ENCODE data around the gene RFX8. TPM values are rescaled to one million over a fixed set of nuclear protein-coding genes. Genes with fewer than 3 reads are reported as not detected.
"Not testable (repeated sequence)": the region's sequence is repeated elsewhere in the genome, so short reads cannot be mapped to it uniquely, and the experiment has no call there.

Gene RFX8
- total RNA-seq, 1 donor from 2014 or later = not detected

DNA sequence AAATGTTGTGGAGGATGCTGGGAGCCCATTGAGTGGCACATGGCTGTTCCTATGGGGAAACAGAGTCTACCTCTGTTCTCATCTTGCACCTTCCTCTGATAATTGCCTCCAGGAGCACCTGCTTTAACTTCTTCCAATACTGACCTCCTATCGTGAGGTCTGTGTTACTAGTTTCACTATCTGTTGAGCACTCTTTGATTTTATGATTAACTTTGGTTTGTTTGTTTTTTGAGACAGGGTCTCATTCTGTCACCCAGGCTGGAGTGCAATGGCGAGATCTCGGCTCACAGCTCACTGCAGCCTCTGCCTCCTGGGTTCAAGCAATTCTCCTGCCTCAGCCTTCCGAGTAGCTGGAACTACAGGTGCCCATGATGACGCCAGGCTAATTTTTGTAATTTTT, 12.1 kb upstream of the RFX8 start:
- peak; percentile 42 for ATAC-seq
- no peak for DNase-seq (ENCODE audit: low spot score)

DNA sequence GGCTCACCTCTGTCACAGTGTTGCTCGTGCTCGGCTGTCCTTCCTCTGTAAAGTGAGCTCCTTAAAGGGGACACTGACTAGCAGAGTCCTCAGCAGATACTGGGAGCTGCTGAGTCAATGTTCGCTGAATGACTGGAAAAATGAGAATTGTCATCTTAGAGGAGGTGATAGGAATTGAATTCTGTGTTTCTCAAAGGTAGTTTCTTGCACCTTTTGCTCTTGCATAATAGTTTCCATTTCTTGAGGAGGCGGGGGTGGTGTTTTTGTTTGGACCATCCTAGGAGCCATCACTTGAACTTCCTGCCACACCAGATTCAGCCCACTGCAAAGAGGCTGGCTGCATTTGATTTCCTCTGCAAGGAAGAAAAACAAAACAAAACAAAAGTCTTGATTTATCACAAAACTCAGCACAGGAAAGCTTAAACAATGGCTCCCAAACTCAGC, 11.4 kb upstream of the RFX8 start:
- DNase-seq (ENCODE audit: low spot score) = no peak

DNA sequence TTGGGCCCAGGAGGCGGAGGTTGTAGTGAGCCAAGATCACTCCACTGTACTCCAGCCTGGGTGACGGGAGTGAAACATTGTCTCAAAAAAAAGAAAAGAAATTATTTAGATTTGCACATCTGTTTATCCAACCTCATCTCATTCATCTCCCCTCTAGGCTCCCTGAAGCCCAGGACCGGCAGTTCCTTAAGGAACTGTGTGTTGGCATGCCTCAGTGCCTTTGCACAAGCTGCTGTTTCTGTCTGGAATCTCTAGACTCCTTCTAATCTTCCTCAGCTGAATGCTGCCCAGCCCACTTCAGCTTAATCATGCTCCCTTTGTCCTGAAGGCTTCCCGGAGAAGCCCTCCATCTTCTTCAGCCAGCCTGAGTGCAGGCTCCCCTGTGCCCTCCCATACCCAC, 10.9 kb upstream of the RFX8 start:
- no peak for DNase-seq (ENCODE audit: low spot score)

More for the DNA sequence above, 11.4 kb upstream of the RFX8 start:
- ATAC-seq = peak; percentile 34

DNA sequence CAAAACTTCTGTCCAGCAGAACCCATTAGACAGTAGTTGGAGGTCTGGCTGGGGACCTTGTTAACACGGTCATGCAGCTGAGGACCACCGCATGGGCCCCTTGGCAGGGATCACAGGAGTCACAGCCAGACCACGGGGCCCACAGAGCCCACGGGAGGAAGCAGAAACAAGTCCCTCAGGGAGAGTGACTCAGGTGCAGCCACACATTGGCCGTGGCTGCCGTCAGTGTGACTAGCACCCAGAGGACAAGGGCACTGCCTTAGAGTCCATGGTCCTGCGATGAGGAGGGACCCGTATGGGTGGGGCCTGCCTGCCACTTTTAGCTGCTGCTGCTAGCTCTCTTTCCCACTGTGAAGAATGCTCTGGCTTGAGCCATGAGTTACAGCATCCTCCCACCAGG, 5.9 kb upstream of the RFX8 start:
- no peak for DNase-seq (ENCODE audit: low spot score)
- no peak for ATAC-seq

More for the DNA sequence above, 10.9 kb upstream of the RFX8 start:
- ATAC-seq = no peak

DNA sequence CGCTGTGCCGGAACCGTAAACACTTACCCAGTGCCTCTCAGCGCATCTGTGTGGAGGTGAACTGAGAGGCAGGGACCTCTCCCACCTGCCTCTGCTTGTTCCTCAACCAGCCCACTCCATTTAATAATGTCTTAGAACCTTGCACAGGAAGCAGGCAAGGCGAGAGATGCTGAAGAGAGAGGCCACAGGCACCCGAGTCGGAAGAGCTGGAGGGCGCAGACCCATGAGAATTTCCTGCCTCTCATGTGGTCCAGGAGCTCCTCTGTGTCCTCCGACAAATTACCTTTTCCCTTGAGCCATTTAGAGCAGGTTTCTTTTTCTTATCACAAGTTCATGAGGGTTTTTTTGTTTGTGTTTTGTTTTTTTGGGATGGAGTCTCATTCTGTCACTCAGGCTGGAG, 4.9 kb upstream of the RFX8 start:
- DNase-seq (ENCODE audit: low spot score) (no peak), ATAC-seq (no peak)

DNA sequence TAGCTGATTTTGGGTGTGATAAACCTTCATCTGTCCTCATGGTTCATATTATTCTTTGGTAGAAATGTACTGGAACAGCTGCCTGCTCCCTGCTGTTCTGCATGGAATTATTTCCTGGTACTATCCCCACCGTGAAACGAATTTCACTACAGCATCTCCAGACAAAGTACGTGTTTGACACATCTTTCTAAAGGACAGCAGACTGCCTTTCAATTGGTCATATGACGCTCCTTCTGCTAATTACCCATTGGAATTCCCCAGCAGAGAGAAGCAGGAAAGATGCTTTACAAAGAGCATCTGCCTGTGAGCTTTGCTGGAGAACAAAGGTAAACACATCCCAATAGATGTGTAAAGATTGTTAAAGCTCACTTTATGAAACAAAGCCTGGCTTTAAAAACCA, 4.4 kb upstream of the RFX8 start:
- DNase-seq (ENCODE audit: low spot score) = no peak
- no peak for ATAC-seq

DNA sequence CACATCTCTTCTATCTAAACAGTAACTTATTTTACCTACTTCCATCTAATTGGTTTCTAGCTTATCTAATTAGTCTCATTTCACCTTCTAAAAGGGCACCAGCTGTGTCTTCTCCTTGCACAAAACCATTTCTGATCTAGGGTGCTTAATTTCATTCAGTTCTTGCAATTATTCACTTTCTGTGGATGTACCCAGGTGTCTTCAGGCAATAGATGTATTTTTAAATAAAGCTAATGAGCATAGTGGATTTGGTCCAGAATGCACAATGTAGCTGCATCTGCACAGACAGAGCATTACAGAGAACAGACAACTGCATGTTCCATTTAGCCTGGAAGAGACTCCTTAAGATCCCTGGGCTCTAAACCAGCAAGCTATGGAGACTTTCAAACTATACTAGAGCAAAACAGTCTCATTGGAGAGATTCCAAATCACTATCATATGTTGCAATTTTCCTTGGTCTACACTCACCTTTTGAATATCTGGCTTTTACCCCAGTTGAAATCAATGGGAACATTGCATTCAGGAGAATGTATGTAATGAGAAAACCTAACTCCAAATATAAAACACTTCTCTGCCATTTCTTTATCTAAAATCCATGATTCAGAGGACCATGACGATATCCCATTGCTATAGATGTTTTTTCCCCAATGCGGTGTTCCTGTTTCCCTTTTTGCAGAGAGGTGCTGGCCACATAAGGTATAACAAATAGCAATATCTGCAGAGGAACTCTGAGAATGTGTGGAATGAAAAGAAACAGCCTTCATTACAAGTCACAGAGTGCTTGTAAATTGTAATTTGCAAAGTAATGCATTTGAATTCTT, 3.5 kb upstream of the RFX8 start:
- no peak for DNase-seq (ENCODE audit: low spot score)
- no peak for ATAC-seq

DNA sequence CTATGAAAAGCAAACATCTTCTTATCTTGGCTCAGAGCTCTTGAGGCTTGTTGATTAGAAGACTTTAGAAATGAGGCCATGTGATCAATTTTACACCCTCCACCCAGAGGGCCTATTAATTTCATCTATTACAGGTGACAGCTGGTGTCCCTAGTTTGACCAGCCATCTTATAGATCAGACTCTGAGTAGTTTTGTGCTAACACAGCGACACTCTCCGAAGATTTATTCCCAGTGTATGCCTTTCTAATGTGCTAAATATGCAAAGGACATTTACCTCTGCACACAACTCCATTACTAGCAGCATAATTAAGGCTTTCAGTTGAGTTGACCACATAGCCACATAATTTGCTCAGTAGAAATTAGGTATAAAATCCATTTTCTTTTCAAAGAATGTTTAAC, 2.6 kb upstream of the RFX8 start:
- DNase-seq (ENCODE audit: low spot score) (no peak), ATAC-seq (no peak)

DNA sequence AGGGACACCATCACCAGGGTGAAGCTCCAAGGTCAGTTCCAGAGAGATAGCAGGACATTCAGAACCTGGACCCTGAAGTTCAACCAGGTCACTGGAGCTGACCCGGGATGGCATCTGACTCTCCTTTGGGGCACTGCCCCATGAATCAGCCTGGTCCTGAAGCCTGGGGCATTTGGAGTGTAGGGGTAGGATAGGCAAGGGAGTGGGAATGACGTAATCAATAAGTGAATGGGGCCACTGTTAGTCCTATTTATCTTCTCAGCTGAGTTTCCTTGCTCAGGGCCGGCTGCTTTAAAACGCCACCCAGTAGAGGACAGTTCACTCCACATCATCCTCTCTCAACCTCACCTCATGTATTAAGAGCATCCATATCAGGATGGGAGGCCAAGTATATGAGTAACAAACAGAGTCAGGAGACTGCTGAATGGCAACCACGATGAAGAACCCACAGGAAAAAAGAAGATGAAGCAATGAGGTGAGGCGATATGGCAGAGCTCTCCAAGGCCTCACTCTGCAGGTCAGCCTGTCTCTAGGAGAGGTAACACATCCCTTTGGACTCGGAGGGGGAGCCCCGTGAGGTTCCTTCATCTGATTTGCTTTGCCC, 1.8 kb upstream of the RFX8 start:
- ATAC-seq = no peak
- no peak for DNase-seq (ENCODE audit: low spot score)

DNA sequence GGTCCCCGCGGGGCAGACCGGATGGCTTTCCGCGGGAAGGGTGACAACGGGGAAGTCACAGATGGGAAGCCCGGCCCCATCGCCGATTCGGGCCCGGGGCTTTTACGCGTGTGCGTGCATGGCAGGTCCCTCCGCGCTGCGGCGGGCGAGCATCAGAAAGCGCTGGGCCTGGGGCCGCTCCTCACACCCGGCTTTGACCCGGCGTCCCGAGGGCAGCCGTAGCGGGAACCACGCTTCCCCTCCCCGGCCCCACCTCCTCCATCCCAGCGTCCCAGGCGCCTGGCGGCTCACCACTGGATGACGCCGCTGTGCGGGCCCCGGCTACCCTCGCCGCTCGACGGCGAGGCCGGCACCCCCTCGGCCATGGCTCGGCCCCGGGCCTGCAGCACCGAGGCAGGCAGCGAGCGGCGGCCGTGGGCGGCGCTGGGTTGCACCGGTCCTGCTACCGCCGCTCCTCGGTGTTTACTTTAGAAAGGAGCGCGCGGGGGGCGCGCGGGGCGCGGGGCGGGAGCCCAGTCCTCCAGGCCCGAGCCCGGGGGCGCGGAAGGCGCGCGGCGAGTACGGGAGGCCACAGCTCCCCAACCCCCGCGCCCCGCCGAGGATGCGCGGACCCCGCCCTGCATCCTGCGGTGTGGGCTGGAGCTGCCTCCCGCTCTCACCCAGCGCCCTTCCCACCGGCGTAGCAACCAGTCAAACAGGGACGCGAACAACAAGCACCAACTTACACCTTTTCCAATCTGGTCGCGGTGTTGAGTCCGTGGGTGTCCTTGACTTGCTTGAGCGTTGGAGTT, 806 bp downstream of the RFX8 start:
- ATAC-seq = peak; percentile 60
- DNase-seq (ENCODE audit: low spot score) = no peak

DNA sequence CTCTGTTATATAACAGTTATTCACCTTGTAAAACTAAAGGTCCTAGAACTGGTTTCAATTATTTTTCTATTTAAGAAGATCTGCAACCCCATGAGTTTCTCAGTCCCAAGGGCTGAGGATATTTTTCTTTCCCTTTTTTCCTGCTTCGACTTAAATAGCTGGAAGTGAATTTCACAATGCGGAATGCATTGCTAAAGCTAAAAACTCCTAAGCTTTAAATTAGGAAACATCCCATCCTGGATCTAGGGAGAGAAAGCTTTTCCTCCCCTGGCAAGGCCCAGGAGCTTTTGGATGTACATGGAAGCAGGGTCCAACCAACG, 1.4 kb downstream of the RFX8 start:
- ATAC-seq (no peak), DNase-seq (ENCODE audit: low spot score) (no peak)

DNA sequence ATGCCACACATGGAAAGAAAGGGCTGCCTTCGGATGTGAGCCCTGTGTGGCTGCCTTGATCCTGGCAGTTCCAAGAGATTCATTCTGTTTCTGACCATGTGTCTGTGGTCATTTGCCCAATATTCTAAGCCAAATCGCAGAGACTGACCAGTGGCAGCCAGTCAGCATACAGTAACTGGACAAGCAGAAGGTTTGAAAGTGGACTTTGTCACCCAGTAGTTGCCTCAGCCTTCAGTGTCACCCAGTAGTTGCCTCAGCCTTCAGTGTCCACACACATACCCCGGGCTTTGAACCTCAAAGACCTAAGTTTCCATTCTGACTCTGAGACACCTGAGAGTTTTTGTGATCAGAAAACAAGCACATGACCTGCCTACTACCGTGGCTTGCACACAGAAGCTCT, 5.0 kb downstream of the RFX8 start:
- DNase-seq (ENCODE audit: low spot score) = peak; percentile 77
- peak; percentile 94 for ATAC-seq

DNA sequence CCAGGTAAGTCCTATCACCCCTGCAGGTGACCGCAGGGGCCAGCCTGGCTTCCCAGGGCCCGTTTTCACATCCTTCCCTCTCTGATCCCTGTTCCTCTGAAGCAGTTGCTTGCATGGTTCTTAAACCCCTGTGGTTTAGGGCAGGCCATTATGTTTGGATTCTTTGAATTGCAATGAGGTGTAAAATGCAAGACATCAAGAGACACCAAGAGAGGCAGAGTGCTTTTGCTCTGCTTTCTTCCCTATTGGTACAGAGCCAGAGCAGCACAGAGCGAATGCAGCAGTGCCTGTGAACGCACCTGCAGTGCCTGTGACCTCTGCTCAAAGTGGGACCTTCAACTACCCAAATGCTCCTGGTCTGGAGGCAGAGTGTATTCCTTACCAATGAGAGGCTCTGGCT, 7.6 kb downstream of the RFX8 start:
- ATAC-seq = no peak
- DNase-seq (ENCODE audit: low spot score) = no peak

DNA sequence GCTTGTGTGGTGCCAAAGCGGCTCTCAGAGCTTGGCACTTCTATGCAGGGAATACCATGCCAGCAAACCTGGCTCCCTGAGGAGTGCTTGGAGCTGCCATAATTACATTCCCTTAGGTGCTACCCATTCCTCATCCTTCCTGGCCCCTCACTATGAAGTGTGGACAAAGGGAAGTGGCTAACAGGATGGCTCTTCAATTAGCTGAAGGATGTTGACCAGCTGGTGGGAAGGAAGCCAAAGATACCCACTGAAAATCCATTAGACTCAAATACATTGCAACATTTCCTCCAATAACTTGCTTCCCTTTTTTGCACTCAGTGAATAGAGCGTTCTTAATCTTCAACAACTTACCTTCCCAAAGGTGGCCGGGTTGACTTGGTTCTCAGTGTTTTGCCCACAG, 8.5 kb downstream of the RFX8 start:
- ATAC-seq (no peak), DNase-seq (ENCODE audit: low spot score) (no peak)

DNA sequence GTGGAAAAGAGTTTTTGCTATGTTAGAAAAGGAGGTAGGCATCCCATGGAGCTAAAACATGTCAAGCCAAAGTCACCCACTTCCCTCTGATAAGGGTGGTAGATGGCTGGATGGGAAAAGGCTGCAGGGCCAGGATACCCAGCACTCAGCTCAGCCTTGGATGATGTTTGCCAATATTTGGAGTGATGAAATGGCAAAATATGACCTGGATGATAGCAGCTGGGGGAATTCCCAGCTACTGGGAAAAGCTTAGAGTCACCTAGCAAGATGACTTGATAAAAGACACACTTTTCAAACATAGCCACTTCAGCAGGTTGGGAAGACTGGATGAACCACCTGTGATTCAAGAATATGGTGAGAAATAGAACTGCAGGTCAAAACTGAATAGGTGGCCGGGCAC, 10.1 kb downstream of the RFX8 start:
- DNase-seq (ENCODE audit: low spot score) = no peak
- ATAC-seq = no peak

DNA sequence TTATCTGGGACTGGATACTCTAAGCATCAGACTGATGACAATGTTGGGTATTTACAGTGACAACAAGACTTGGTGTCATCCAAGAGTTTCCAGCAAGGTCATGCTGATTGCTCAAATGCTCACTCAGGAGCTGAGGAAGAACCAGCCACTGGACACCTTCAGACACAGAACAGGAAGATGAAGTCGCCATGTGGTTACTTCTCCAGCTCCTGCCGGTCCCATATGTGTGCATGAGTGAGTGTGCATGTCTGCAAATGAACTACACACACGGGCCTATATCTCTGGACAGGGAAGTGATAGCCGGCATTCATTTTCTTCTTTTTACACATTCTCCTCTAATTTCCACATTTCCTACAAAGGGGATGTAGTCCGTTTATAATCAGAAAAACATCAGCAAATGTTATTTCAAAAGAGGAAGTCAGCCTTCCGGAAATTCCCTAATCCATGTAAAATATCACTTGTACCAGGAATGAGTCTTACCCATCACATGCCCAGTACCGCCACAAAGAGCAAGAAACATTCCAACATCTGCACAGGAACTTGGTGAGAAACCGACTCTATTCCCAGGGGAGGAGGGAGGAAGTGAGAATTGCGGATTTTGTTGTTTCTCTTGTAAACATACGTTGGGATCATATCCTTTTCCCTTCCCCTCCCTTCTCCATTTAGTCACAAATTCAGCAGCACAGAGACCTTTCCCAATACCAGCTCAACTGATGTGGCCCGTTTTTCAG, 10.8 kb downstream of the RFX8 start:
- ATAC-seq (peak; percentile 10), DNase-seq (ENCODE audit: low spot score) (no peak)

DNA sequence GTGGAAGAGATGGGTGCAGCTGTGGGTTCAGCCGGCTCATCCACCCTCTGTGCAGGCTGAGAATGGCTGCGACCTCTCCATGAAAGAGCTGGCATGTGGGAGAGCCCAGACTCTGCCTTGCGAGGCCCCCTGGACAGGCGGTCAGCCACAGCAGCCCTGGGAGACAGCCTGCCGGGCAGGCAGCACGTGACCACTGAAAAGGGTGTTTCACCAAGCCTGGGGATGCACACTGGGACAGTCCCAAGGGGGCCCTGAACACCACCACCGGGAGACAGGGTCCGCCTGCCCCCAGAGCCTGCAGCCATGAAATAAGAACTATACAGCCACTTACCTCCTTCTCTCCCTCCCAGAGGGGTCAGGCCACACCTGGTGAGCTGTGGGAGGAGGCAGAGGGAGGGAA, 11.5 kb downstream of the RFX8 start:
- DNase-seq (ENCODE audit: low spot score) (no peak), ATAC-seq (no peak)

DNA sequence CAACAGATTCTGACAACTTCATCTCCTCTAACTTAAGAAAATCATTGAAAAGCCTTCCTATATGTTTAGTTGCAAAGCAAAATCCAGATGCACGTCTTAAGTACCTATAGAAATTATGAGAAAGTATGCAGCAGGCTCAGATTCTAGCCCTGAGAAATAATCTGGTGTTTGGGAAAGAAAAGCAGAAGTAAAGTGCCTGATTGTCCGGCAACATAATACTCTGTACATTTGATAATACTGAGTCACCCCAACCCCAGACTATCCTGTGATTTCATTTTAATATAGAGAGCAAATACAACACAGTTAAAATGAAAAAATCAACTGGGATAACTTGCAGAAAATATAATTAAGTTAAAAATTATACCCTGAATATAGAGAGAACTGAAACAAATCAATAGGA, 13.5 kb downstream of the RFX8 start:
- DNase-seq (ENCODE audit: low spot score) = no peak
- ATAC-seq = no peak

DNA sequence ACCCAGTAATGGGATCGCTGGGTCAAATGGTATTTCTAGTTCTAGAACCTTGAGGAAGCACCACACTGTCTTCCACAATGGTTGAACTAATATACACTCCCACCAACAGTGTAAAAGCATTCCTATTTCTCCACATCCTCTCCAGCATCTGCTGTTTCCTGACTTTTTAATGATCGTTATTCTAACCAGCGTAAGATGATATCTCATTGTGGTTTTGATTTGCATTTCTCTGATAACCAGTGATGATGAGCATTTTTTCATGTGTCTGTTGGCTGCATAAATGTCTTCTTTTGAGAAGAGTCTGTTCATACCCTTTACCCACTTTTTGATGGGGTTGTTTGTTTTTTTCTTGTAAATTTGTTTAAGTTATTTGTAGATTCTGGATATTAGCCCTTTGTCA, 20.5 kb downstream of the RFX8 start:
- ATAC-seq; DNase-seq (ENCODE audit: low spot score): not testable (repeated sequence)

DNA sequence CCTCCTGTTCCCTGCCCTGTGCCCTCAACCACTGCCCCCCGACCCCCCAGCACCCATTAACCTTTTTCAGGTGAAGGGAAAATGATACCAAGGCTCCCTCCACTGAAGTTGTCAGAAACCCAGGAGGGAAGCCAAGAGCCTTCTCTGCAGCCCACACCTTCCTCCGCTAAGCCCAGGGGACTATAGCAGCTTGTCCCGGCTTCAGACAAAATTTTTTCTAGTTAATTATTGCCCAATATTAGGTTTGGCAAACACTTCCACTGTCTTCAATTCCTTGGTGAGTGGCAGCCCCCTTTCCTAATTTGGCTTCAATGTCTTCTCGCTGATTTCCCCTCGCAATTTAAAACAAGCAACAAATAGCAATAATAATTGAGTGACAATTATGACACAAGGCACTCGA, 23.9 kb downstream of the RFX8 start:
- peak; percentile 31 for ATAC-seq
- no peak for DNase-seq (ENCODE audit: low spot score)

DNA sequence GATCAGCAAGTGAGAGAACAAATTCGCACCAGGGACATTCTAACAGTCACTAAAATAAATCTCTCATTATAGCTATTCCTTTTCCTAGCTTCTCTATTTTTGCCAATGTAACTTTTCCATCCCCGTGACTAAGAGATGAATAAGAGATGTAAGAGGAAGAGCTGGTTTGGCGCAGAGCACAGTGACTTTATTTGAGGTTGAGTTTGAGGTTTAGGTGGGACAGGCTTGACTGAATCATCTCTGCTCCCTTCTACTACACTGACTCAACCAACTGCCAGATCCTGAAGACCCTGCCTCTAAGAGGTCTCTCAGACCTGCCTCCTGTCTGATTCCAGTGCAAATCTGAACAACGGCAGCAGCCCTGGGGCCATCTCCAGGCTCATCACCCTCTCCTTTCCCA, 28.0 kb downstream of the RFX8 start:
- ATAC-seq (no peak), DNase-seq (ENCODE audit: low spot score) (no peak)

Measured in left lobe of liver (tissue), 2 donors.